AG09319 (cell line): ENCODE results near the gene BTBD2.

Experiments used
- DNase-seq: peaks from one replicate; pipeline ENCODE4 v3.0.0-alpha.2; 2010; ENCODE audit warnings: low read depth; ENCODE audit errors: extremely low read depth
- TF ChIP-seq, protein P1 (sequence below): IDR thresholded peaks from 2 replicates; pipeline ENCODE4 v1.5.1; 2011; ENCODE audit warnings: low read depth, mild to moderate bottlenecking, inconsistent platforms, low read length, moderate library complexity

The BTBD2 gene

DNA sequence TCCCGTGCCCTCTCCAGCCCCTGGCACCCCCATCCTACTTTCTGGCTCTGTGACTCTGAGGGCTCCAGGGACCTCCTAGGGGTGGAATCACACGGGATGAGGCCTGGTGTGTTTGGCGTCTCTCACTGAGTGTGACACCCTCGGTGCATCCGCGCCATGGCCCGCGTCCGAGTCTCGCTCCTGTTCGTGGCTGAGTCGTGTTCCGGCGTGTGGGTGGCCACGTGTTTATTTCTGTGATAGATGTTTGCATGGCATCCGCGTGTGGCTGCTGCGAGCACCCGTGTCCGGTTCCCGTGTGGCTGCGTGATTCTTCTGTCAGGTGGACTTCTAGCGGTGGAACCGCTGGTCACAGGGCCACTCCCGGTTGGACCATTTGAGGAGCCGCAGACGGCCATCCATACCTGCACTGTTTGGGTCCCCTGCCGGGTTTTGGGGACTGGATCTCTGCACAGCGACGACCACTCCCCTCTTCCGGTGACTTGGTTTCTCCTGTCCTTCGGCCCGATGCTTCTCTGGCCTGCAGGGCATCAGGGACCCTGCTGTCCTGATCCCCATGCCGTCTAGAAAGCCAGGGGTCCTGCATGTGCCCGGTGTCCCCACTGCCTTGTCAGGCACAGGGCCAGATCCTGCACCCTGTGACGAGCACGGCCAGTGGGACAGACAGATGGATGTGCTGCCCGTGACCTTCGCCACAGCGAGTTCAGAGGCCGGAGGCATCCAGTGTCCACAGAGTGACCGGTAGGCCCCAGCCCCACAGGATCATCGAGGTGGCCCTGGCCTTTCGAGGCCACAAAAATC is 66.0 kb downstream of the BTBD2 start:
- TF ChIP-seq, protein P1, sequence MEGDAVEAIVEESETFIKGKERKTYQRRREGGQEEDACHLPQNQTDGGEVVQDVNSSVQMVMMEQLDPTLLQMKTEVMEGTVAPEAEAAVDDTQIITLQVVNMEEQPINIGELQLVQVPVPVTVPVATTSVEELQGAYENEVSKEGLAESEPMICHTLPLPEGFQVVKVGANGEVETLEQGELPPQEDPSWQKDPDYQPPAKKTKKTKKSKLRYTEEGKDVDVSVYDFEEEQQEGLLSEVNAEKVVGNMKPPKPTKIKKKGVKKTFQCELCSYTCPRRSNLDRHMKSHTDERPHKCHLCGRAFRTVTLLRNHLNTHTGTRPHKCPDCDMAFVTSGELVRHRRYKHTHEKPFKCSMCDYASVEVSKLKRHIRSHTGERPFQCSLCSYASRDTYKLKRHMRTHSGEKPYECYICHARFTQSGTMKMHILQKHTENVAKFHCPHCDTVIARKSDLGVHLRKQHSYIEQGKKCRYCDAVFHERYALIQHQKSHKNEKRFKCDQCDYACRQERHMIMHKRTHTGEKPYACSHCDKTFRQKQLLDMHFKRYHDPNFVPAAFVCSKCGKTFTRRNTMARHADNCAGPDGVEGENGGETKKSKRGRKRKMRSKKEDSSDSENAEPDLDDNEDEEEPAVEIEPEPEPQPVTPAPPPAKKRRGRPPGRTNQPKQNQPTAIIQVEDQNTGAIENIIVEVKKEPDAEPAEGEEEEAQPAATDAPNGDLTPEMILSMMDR = no peak

DNA sequence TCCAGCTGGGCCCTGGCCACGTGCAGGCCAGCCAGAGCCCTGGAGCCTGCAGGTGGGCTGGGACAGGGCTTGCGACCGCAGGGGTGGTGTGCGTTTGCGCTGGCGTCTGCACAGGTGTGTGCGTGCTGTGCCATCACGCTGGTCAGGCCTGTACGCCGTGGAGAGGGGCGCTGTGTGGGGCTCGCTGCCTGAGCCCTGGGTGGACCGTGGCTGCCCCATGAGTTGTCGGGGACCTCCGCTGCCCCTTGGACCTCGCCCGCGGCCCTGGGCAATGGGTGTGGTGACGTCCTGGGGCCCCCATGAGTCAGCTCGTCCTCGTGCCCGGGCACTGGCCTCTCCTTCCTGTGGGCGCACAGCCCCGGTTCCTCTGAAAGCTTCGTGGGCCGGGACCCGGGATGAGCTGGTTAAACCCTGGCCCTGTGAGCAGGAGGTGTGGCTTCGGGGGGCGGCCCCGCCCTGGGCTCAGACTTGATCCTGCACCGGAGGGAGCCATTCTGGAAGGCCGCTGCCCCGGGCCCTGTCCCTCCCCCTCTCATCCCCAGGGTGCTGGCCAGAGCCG is 67.8 kb downstream of the BTBD2 start:
- DNase-seq = no peak
- TF ChIP-seq, protein P1 = no peak

More for the DNA sequence above, 66.0 kb downstream of the BTBD2 start:
- no peak for DNase-seq

DNA sequence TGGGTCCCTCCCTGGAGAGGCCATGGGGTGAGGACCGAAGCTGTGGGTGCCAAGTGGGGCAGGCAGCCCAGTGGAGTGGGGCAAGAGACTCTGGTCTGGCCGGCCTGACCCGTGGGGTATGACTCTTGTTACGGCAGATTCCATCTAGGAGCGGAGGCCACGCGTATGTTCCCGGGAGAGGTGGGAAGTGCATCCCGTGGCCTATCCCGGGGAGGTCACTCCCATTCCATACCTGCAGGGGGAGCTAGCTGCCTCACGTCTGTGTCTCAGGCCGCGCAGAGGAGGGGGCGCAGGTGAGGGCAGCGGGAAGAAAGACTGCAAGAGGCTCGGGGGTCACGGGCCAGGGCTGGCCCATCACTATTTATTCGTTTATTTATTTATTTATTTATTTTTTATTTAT is 69.6 kb downstream of the BTBD2 start:
- DNase-seq = no peak
- TF ChIP-seq, protein P1 = peak; percentile 58

DNA sequence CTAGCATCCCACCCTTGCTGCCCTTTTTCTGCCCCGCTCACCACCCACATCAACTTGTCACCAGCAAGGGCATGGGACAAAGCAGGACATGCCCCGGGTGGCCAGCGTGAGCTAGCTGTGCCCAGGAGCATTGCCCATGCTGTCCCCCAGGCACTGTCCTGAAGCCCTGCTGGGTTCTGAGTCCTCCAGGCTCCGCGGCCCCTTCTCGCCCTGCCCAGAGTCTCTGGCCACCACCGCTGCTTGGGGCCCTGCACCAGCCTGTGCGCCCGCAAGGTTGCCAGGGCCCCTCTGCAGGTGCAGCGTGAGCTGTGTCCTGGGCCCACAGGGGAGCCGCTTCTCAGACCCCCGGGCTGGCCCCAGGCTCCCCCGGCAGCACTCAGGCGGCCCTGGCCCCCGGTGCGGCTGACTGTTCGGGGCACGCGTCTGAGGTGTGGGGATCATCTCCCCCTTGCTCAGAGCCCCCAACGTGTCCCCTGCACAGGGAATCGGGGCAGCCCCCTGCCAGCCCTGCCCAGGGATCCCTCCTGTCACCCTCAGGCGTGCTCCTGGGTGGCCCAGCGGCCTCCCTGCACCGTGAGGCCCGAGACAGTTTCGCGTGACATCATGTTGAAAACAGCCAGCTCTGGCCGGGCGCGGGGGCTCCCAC is 70.5 kb downstream of the BTBD2 start:
- no peak for DNase-seq
- TF ChIP-seq, protein P1 = no peak

DNA sequence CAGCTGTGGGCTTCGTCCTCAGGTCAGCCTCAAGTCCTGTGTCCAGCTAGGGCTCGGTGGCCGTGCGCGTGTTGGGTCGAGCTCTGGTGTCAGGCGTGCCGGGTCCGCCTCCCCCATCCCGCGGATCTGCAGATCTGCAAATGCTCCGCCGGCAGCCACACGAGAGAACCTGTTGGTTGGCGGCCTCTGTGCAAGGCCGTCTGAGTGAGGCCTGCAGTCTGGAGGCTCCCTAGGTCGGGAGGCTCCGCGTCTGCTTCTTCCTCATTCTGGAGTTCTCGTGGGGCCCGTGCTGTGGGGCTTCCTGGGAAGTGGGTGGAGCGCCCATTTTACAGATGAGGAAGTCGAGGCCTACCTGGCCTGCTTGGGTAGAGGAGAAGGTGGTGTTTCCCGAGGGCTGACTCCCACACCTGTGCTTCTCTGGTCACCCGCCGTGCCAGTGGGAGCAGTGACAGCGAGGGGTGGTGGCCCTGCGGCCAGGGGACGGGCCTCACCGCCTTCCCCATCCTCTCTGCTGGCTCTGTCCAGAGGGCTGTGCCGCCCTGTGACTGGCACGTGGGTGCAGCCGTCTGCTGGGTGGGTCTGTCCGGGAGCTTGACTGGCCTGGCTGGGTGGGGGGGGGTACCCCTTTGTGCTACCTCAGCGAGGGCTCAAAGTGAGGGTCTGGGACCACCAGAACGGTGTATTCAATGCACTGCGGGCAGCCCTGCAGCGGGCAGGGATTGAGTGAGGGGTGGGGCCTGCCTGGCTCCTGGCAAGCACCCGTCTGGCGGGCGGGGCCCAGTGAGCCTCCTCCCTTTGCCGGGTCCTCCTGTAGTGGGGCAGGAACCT is 71.2 kb downstream of the BTBD2 start:
- DNase-seq = no peak
- TF ChIP-seq, protein P1 = no peak

DNA sequence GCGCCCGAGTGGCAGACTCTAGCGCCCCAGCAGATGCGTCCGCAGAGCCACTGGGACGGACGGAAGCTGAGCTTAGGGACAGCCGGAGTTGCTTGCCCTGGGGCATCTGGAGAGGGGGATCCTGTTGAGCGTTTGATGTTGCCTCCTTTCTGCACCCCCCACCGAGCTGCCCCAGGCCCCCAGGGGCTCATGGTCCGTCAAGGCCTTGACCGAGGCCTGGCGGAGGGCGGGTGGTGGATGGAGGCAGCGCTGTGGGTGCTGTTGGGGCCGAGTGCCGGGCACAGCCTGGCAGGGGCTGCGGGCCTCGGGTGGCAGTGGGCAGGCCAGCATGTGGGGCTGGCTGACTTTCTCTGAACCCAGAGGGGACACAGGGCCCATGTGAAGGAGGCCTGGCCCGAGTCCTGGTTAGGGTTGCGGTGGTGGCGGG is 71.8 kb downstream of the BTBD2 start:
- TF ChIP-seq, protein P1 = no peak
- DNase-seq = no peak
